Smooth muscle cell of the brain vasculature (primary cell): ENCODE results near the gene RHBDF2.
"Not testable (repeated sequence)": the region's sequence is repeated elsewhere in the genome, so short reads cannot be mapped to it uniquely, and the experiment has no call there.

ENCODE experiments used
- DNase-seq: peaks from one replicate; pipeline ENCODE4 v3.0.0-alpha.2; 2012; ENCODE audit warnings: low read depth, low spot score

RHBDF2 gene

DNA sequence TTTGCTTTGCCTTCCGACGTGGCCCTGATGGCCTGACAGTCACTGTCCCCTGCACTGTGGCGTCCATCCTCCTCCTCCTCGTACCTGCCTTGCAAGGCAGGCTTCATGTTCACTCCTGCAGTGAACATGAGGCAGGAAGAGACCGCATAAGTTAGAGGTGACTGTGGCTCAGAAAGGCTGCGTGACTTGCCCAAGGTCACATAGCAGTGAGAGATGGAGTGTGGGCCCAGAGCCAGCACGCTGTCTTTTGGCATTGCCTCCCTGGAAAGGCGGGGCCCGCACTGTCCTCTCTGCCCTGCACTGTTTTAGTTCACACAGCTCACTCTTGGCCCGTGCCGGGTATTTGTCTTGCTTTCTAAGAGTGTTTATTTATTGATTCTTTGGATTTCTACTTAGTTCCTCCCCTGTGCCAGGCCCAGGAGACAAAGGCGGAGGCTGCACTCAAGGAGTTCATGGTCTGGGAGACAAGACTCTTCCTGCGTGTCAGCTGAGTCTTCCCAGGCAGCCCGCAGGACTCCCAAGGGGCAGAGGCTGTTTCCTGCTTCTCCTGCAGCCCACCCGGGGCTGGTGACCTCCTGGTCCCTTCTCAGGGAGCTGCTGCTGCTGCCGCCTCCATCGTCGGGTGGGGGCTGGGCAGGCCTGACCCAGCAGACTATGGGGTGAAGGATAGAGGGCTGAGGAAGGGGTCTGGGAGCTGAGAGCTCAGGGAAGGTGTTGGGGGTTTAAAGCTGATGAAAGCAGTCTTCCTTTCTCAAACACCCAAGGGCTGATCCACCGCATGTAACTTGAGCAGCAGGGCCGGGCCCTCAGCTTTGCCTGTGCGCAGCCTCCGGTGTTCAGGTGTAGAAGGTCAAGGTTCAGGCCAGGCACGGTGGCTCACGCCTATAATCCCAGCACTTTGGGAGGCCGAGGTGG is 23.6 kb upstream of the RHBDF2 start:
- no peak for DNase-seq

- DNase-seq, result no peak
Measured at GRCh38 chr17:76523084-76524037, 22.1 kb upstream of the RHBDF2 start.

DNA sequence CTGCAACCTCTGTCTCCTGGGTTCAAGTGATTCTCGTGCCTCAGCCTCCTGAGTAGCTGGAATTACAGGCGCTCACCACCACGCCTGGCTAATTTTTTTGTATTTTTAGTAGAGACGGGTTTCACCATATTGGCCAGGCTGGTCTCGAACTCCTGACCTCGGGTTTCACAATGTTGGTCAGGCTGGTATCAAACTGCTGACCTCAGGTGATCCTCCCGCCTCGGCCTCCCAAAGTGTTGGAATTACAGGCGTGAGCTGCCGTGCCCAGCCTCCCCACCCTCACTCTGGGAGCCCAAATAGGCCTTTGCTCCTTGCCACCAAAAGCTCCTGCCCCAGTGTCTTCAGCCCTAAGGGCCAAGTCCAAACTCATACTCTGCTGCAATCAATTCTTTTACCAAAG is 20.5 kb upstream of the RHBDF2 start:
- not testable (repeated sequence) for DNase-seq

DNA sequence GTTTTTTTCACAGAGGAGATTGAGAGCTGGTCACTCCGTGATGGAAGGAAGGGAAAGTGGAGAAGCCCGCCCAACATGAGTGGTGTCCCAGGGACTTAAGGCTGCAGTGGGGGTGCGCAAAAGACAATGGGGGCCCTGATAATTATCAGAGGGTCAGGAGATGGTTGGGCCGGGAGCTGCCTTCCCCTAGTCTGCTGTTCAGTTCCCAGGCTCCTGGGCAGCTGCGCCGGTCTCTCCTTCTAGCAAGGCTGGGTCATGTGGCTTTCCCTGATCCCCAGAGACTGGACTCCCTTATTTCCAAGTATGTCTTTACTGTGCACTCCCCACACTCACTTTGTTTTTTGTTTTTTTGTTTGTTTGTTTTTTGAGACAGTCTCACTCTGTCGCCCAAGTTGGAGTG is 20.0 kb upstream of the RHBDF2 start:
- DNase-seq, result no peak

- no peak for DNase-seq
Measured at GRCh38 chr17:76519048-76519966, 18.1 kb upstream of the RHBDF2 start.

GRCh38 chr17:76517638-76518038 is 16.4 kb upstream of the RHBDF2 start:
- DNase-seq, result no peak

DNA sequence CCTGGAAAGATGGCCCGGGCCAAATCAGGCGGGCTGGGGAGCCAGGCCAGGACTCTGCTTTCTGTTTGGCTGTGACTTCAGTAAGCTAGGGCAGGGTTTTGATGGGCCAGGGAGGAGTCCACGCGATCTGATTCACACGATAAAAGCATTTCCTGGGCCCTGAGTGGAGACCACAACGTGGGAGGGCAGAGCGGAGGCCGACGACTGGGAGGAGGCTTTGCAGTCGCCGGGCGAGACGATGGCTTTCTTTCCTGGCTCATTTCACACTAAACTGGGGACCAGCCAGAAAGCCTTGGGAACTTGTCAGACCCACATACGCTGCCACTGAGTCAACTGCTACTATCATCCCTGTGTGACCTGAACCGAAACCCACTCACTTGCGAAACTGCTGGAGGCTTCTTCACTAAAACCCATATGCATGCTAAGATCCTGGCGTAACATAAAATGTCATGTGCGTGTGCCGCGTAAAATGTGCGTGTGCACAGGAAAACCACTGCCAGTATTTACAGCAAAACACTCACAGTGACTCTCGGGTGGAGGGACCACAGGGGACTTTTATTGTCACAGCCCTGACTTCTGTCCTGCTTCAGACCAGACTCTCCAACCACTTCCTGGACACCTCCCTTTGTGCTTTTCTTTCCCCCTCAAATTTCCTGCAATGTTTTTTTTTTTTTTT is 14.2 kb upstream of the RHBDF2 start:
- no peak for DNase-seq

DNA sequence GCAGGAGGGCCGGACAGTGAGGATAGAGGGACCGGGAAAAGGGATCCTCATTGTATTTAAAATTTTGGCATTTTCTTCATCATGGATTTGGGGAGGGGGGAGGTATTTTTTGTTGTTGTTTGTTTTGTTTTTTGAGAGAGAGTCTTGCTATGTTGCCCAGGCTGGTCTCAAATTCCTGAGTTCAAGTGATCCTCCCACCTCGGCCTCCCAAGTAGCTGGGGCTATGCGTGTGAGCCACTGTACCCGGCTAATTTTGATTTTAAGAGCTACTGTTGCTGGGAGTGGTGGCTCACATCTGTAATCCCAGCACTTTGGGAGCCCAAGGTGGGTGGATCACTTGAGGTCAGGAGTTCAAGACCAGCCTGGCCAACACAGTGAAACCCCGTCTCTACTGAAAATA is 13.1 kb upstream of the RHBDF2 start:
- DNase-seq, result not testable (repeated sequence)

DNA sequence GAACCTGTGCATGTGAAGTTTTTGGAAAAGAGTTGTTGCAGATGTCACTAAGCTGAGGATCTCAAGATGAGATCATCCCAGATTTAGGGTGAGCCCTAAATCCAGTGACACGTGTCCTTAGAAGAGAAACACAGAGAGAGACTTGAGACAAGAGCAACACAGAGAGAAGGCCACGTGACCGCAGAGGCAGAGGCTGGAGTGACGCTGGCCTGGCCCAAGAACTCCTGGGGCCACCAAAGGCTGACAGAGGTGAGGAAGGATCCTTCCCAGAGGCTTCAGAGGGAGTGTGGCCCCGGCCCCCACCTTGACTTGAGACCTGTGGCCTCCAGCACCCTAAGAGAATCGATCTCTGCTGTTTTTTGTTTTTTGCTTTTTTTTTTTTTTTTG is 12.1 kb upstream of the RHBDF2 start:
- DNase-seq, result no peak

- DNase-seq, result no peak
Measured at GRCh38 chr17:76512366-76513305, 11.4 kb upstream of the RHBDF2 start.

- no peak for DNase-seq
Measured at GRCh38 chr17:76511668-76512365, 10.6 kb upstream of the RHBDF2 start.

- no peak for DNase-seq
Measured at GRCh38 chr17:76510831-76511244, 9.6 kb upstream of the RHBDF2 start.

DNA sequence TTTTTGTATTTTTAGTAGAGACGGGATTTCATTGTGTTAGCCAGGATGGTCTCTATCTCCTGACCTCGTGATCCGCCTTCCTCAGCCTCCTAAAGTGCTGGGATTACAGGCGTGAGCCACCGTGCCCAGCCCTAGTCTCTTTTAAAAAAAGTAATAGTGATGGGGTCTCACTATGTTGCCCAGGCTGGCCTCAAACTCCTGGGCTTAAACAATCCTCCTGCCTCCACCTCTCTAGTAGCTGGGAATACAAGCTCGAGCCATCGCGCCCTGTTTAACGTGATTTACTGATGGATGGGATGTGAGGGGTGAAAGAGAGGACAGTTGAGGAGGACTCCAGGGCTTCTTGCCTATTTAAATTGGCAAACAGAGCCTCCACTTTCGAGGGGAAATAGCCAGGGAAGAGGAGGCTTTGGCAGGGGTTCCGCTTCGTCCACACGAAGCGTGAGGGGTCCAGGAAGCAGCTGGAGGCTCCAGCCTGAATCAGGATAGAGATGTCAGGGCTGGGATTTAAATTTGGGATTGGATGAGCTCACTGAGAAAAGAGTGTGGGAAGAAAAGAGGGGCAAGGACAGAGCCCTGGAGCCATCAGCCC is 7.3 kb upstream of the RHBDF2 start:
- DNase-seq, result not testable (repeated sequence)

GRCh38 chr17:76506408-76507345 is 5.5 kb upstream of the RHBDF2 start:
- DNase-seq, result no peak

- DNase-seq, result no peak
Measured at GRCh38 chr17:76504117-76504516, 2.9 kb upstream of the RHBDF2 start.

- DNase-seq, result no peak
Measured at GRCh38 chr17:76502341-76503211, 1.4 kb upstream of the RHBDF2 start.
